Neuronal stem cell (in vitro differentiated cells): ENCODE results near the gene PRDM1.

ENCODE experiments used
- DNase-seq: peaks from one replicate; pipeline ENCODE4 v3.0.0-alpha.2; 2013; ENCODE audit warnings: low spot score
- H2AFZ ChIP-seq: one replicate; pipeline ENCODE4 v1.6.1; 2013; ENCODE audit warnings: mild to moderate bottlenecking, low read length, inconsistent platforms
- H2AK5ac ChIP-seq: 2 replicates; pipeline ENCODE4 v1.6.1; 2013; ENCODE audit warnings: low read depth, mild to moderate bottlenecking, inconsistent platforms, low read length, moderate library complexity, mixed read lengths
- H2BK120ac ChIP-seq: 2 replicates; pipeline ENCODE4 v1.6.1; 2013; ENCODE audit warnings: low read depth, mild to moderate bottlenecking, inconsistent platforms, low read length, moderate library complexity, mixed read lengths
- H2BK12ac ChIP-seq: one replicate; pipeline ENCODE4 v1.6.1; 2013; ENCODE audit warnings: low read length, inconsistent platforms
- H2BK15ac ChIP-seq: 2 replicates; pipeline ENCODE4 v1.6.1; 2013; ENCODE audit warnings: mild to moderate bottlenecking, low read length, inconsistent platforms, mixed read lengths
- H2BK5ac ChIP-seq: one replicate; pipeline ENCODE4 v1.6.1; 2013; ENCODE audit warnings: inconsistent platforms, mild to moderate bottlenecking, low read length, moderate library complexity
- H3K14ac ChIP-seq: one replicate; pipeline ENCODE4 v1.6.1; 2013; ENCODE audit warnings: low read length, inconsistent platforms
- H3K18ac ChIP-seq: 2 replicates; pipeline ENCODE4 v1.6.1; 2013; ENCODE audit warnings: low read length, inconsistent platforms
- H3K23ac ChIP-seq: 2 replicates; pipeline ENCODE4 v1.6.1; 2013; ENCODE audit warnings: low read depth, mild to moderate bottlenecking, mixed read lengths, low read length, inconsistent platforms; ENCODE audit not compliant: poor library complexity
- H3K27ac ChIP-seq: replicated peaks from 3 replicates; pipeline ENCODE4 v1.5.1; 2013; ENCODE audit warnings: low read length, inconsistent platforms
- H3K27me3 ChIP-seq, 3 experiments: 2 replicates each; pipeline ENCODE4 v1.6.1; 2013; ENCODE audit warnings: low read length in 3 of 3, mild to moderate bottlenecking in 2 of 3, inconsistent platforms in 1 of 3, low read depth in 1 of 3, mixed read lengths in 1 of 3, moderate library complexity in 1 of 3; ENCODE audit not compliant: control insufficient read depth in 3 of 3, insufficient read depth in 3 of 3
- H3K36me3 ChIP-seq, 2 donors: replicated peaks in 1 of 2; 2 replicates each; pipeline ENCODE4 v1.6.1; 2013; ENCODE audit warnings: low read length in 2 of 2; ENCODE audit not compliant: control insufficient read depth in 2 of 2, insufficient read depth in 2 of 2
- H3K4ac ChIP-seq: 2 replicates; pipeline ENCODE4 v1.6.1; 2013; ENCODE audit warnings: inconsistent platforms, mild to moderate bottlenecking, low read length, moderate library complexity
- H3K4me1 ChIP-seq, 2 donors: 1 replicate in 1 of 2; 2 replicates in 1 of 2; pipeline ENCODE4 v1.6.1; 2013; ENCODE audit warnings: low read length in 2 of 2, low read depth in 1 of 2; ENCODE audit not compliant: control insufficient read depth in 2 of 2, insufficient read depth in 1 of 2
- H3K4me2 ChIP-seq: one replicate; pipeline ENCODE4 v1.6.1; 2013; ENCODE audit warnings: mild to moderate bottlenecking, low read length, inconsistent platforms; ENCODE audit not compliant: insufficient read depth, poor library complexity, severe bottlenecking
- H3K4me3 ChIP-seq, 2 donors: 2 replicates each; pipeline ENCODE4 v1.5.1; 2013; ENCODE audit warnings: low read length in 2 of 2, mild to moderate bottlenecking in 2 of 2, inconsistent platforms in 1 of 2, moderate library complexity in 1 of 2
- H3K79me1 ChIP-seq: one replicate; pipeline ENCODE4 v1.6.1; 2013; ENCODE audit warnings: low read depth, mild to moderate bottlenecking, inconsistent platforms, low read length, moderate library complexity
- H3K9ac ChIP-seq: one replicate; pipeline ENCODE4 v1.6.1; 2013; ENCODE audit warnings: mild to moderate bottlenecking, low read depth, low read length, inconsistent platforms; ENCODE audit not compliant: poor library complexity
- H3K9me3 ChIP-seq, 2 donors: replicated peaks in 1 of 2; 2 replicates each; pipeline versions ENCODE3 to v1.6.1; 2013; ENCODE audit warnings: low read length in 2 of 2, mild to moderate bottlenecking in 2 of 2, inconsistent platforms in 1 of 2, low read depth in 1 of 2, mixed read lengths in 1 of 2, moderate library complexity in 1 of 2; ENCODE audit not compliant: control insufficient read depth in 2 of 2, insufficient read depth in 1 of 2
- H4K8ac ChIP-seq: one replicate; pipeline ENCODE4 v1.6.1; 2013; ENCODE audit warnings: low read depth, mild to moderate bottlenecking, inconsistent platforms, low read length, moderate library complexity
- H4K91ac ChIP-seq: one replicate; pipeline ENCODE4 v1.6.1; 2013; ENCODE audit warnings: low read length, low read depth, mild to moderate bottlenecking, inconsistent platforms; ENCODE audit not compliant: poor library complexity
- WGBS, 2 donors: extraction: QIAGEN DNeasy Blood & Tissue Kit; methylation state at CpG; one replicate each; pipeline ENCODE4 v1.1.7; 2013; ENCODE audit warnings: missing lambda C conversion rate in 2 of 2, mixed read lengths in 1 of 2; ENCODE audit not compliant: insufficient read length in 2 of 2, insufficient replicate concordance in 1 of 2; ENCODE audit errors: extremely low coverage in 2 of 2; 5-methylcytosine and 5-hydroxymethylcytosine counted together

Gene PRDM1

GRCh38 chr6:106103728-106104109, 17.6 kb downstream of the PRDM1 start:
- H3K36me3 ChIP-seq = peaks cover 0 to 5% of the 10 kb centered on the region in 2 donors
- H2AFZ ChIP-seq = no peak overlapping the region
- H3K4me2 ChIP-seq = no peak overlapping the region
- H3K18ac ChIP-seq = no peak overlapping the region
- no peak overlapping the region for H3K9ac ChIP-seq
- H4K91ac ChIP-seq = no peak overlapping the region
- WGBS, 2 donors = no CpG with 5 or more reads among the region's 9 CpGs
- H3K23ac ChIP-seq = no peak overlapping the region
- H3K79me1 ChIP-seq = no peaks in the 10 kb centered on the region
- no peak overlapping the region for H4K8ac ChIP-seq
- no peak overlapping the region for H3K4ac ChIP-seq
- H2BK15ac ChIP-seq = no peak overlapping the region
- H3K14ac ChIP-seq = no peak overlapping the region
- no peak overlapping the region for H3K4me3 ChIP-seq
- no peak overlapping the region for H3K27ac ChIP-seq
- peaks cover 0 to 2% (median 0%) of the 10 kb centered on the region in 3 experiments for H3K27me3 ChIP-seq
- DNase-seq = no peak
- no peak overlapping the region for H2BK12ac ChIP-seq
- no peak overlapping the region for H2BK5ac ChIP-seq
- peaks cover 2 to 8% of the 10 kb centered on the region in 2 donors for H3K4me1 ChIP-seq
- no peaks in the 10 kb centered on the region for H3K9me3 ChIP-seq
- H2BK120ac ChIP-seq = no peak overlapping the region
- H2AK5ac ChIP-seq = no peak overlapping the region

GRCh38 chr6:106104476-106104875, 18.3 kb downstream of the PRDM1 start:
- DNase-seq = no peak
- Histone ChIP-seq H2BK12ac (no peak overlapping the region), H3K4ac (no peak overlapping the region)

GRCh38 chr6:106104941-106105340, 18.8 kb downstream of the PRDM1 start:
- DNase-seq = no peak
- Histone ChIP-seq H2BK15ac (no peak overlapping the region), H3K9me3 (no peaks in the 10 kb centered on the region), H3K14ac (no peak overlapping the region), H3K4me2 (no peak overlapping the region), H3K4me1 (peaks cover 0 to 4% of the 10 kb centered on the region in 2 donors), H3K23ac (no peak overlapping the region), H3K4me3 (no peak overlapping the region), H2BK5ac (no peak overlapping the region), H2AFZ (no peak overlapping the region), H4K8ac (no peak overlapping the region), H3K79me1 (no peaks in the 10 kb centered on the region), H3K4ac (no peak overlapping the region), H3K18ac (no peak overlapping the region), H3K27ac (no peak overlapping the region), H3K27me3 (no peaks in the 10 kb centered on the region), H4K91ac (no peak overlapping the region), H2AK5ac (no peak overlapping the region), H3K36me3 (peaks cover 0 to 5% of the 10 kb centered on the region in 2 donors), H2BK12ac (no peak overlapping the region), H3K9ac (no peak overlapping the region), H2BK120ac (peak overlapping the region; percentile 61)
- whole genome bisulfite sequencing, 2 donors = no CpG with 5 or more reads among the region's 21 CpGs

More at GRCh38 chr6:106104476-106104875, 18.3 kb downstream of the PRDM1 start:
- Histone ChIP-seq H3K36me3 (peaks cover 0 to 5% of the 10 kb centered on the region in 2 donors), H3K23ac (no peak overlapping the region), H3K9me3 (no peaks in the 10 kb centered on the region), H3K27ac (no peak overlapping the region), H2BK120ac (no peak overlapping the region), H2BK15ac (no peak overlapping the region), H3K18ac (no peak overlapping the region), H3K79me1 (no peaks in the 10 kb centered on the region), H3K27me3 (no peaks in the 10 kb centered on the region), H2BK5ac (no peak overlapping the region), H3K4me2 (no peak overlapping the region), H2AFZ (no peak overlapping the region), H3K4me1 (peaks cover 0 to 4% of the 10 kb centered on the region in 2 donors), H3K9ac (no peak overlapping the region), H4K8ac (no peak overlapping the region), H3K4me3 (no peak overlapping the region), H3K14ac (no peak overlapping the region), H2AK5ac (no peak overlapping the region), H4K91ac (no peak overlapping the region)
- WGBS, 2 donors = no CpG with 5 or more reads among the region's 7 CpGs

DNA sequence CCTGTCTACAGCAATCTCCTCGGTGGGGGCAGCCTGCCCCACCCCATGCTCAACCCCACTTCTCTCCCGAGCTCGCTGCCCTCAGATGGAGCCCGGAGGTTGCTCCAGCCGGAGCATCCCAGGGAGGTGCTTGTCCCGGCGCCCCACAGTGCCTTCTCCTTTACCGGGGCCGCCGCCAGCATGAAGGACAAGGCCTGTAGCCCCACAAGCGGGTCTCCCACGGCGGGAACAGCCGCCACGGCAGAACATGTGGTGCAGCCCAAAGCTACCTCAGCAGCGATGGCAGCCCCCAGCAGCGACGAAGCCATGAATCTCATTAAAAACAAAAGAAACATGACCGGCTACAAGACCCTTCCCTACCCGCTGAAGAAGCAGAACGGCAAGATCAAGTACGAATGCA, 19.4 kb downstream of the PRDM1 start:
- Histone ChIP-seq H2AFZ (no peak overlapping the region), H2BK12ac (no peak overlapping the region), H3K9me3 (no peaks in the 10 kb centered on the region), H2AK5ac (no peak overlapping the region), H2BK120ac (peak overlapping the region; percentile 61), H3K4me3 (no peak overlapping the region), H3K18ac (peak overlapping the region; percentile 19), H3K4me2 (no peak overlapping the region), H3K36me3 (peaks cover 0 to 5% of the 10 kb centered on the region in 2 donors), H3K23ac (no peak overlapping the region), H2BK15ac (no peak overlapping the region), H4K91ac (no peak overlapping the region), H3K14ac (no peak overlapping the region), H3K79me1 (no peaks in the 10 kb centered on the region), H3K4ac (no peak overlapping the region), H3K4me1 (peaks cover 0 to 4% of the 10 kb centered on the region in 2 donors), H3K27me3 (no peaks in the 10 kb centered on the region), H3K9ac (no peak overlapping the region), H3K27ac (no peak overlapping the region), H2BK5ac (no peak overlapping the region), H4K8ac (no peak overlapping the region)
- no peak for DNase-seq
- WGBS, 2 donors = no CpG with 5 or more reads among the region's 22 CpGs
